HCT116 (cell line): Measurements from ENCODE around the gene GLTP. TPM values are rescaled to one million over a fixed set of nuclear protein-coding genes. Genes with fewer than 3 reads are reported as not detected.

Experiments used
- ATAC-seq: fragments of 200-7000 bp; cut with Tn5 transposase; 2 replicates; pipeline ENCODE4 v1.9.1; 2020; ENCODE audit warnings: mild to moderate bottlenecking, moderate library complexity
- BruUV-seq: library from RNA; stranded (reverse); fragments of 400-500 nt; replicated peaks from 2 replicates; lab custom pipeline; 2021; lab: Mats Ljungman, UMichigan
- CTCF ChIA-PET: fragments of 300-600 bp; sonication (Branson Sonifier 250); formaldehyde crosslinking; loops from one replicate; lab custom pipeline; 2021; ENCODE audit warnings: antibody characterized with exemption; lab: Charles Lee
- POLR2A ChIA-PET: fragments of 300-600, 350-600 bp; sonication (Branson Sonifier 250); formaldehyde crosslinking; loops from one replicate; lab custom pipeline; 2021; ENCODE audit warnings: antibody characterized with exemption; lab: Charles Lee
- RAD21 ChIA-PET, 2 experiments: fragments of 300-600 bp; sonication (Branson Sonifier 250); formaldehyde crosslinking; loops; one replicate each; lab custom pipeline; 2023; ENCODE audit warnings: low total read pairs in 2 of 2; ENCODE audit not compliant: uncharacterized antibody in 2 of 2, unreplicated experiment in 2 of 2, low non-redundant PET in 1 of 2; lab: Charles Lee
- DNase-seq: peaks from one replicate; pipeline ENCODE4 v3.0.0-alpha.2; 2010; ENCODE audit warnings: low read depth, low spot score
- H2AFZ ChIP-seq: fragments of 200-600 bp; shearing (Covaris generic), sonication (generic); 2 replicates; pipeline ENCODE4 v1.6.1; 2017; ENCODE audit warnings: low read depth, mixed run types, mixed read lengths, antibody characterized with exemption, low read length; ENCODE audit not compliant: poor library complexity, severe bottlenecking
- H3K27ac ChIP-seq: 2 replicates; pipeline ENCODE4 v1.5.1; 2012; ENCODE audit warnings: low read depth, low read length
- H3K27me3 ChIP-seq: fragments of 200-600 bp; sonication (generic); 2 replicates; pipeline ENCODE4 v1.6.1; 2016; ENCODE audit warnings: mixed run types, low read length, mixed read lengths; ENCODE audit not compliant: insufficient read depth
- H3K36me3 ChIP-seq, 2 experiments: fragments of 200-500 bp in 1 of 2; fragments of 200-600 bp in 1 of 2; sonication (Bioruptor generic) in 1 of 2; sonication (generic) in 1 of 2; 2 replicates each; pipeline versions ENCODE4 v1.5.1 to v1.6.1; 2014 to 2016; ENCODE audit warnings: low read length in 2 of 2, inconsistent platforms in 1 of 2, mixed read lengths in 1 of 2, mixed run types in 1 of 2; ENCODE audit not compliant: insufficient read depth in 2 of 2, control insufficient read depth in 1 of 2
- H3K4me1 ChIP-seq, 2 experiments: fragments of 200-600 bp in 1 of 2; sonication (generic) in 1 of 2; 2 replicates each; pipeline versions ENCODE4 v1.5.1 to v1.6.1; 2012 to 2017; ENCODE audit warnings: low read length in 2 of 2, inconsistent platforms in 1 of 2, mild to moderate bottlenecking in 1 of 2, mixed read lengths in 1 of 2, mixed run types in 1 of 2, moderate library complexity in 1 of 2; ENCODE audit not compliant: insufficient read depth in 2 of 2, control insufficient read depth in 1 of 2
- H3K4me2 ChIP-seq: fragments of 200-600 bp; sonication (generic); 2 replicates; pipeline ENCODE4 v1.6.1; 2017; ENCODE audit warnings: mixed run types, low read length, mixed read lengths
- H3K4me3 ChIP-seq, 2 experiments: fragments of 200-600 bp in 1 of 2; sonication (generic) in 1 of 2; replicated peaks in 1 of 2; 2 replicates each; pipeline ENCODE4 v1.5.1; 2011 to 2016; ENCODE audit warnings: low read length in 2 of 2, control low read depth in 1 of 2, low read depth in 1 of 2, mild to moderate bottlenecking in 1 of 2, mixed read lengths in 1 of 2, mixed run types in 1 of 2
- H3K79me2 ChIP-seq: fragments of 200-600 bp; sonication (generic); 2 replicates; pipeline ENCODE4 v1.6.1; 2017; ENCODE audit warnings: mild to moderate bottlenecking, mixed run types, low read length, moderate library complexity, mixed read lengths; ENCODE audit not compliant: insufficient read depth
- H3K9ac ChIP-seq: fragments of 200-600 bp; sonication (generic); 2 replicates; pipeline ENCODE4 v1.6.1; 2016; ENCODE audit warnings: low read length, mixed read lengths
- H3K9me2 ChIP-seq: fragments of 200-600 bp; sonication (generic), shearing (Covaris generic); 2 replicates; pipeline ENCODE4 v1.6.1; 2017; ENCODE audit warnings: mixed run types, mild to moderate bottlenecking, moderate library complexity; ENCODE audit not compliant: insufficient read depth
- H3K9me3 ChIP-seq, 2 experiments: fragments of 200-500 bp in 1 of 2; fragments of 200-600 bp in 1 of 2; sonication (Bioruptor generic) in 1 of 2; sonication (generic) in 1 of 2; 2 replicates each; pipeline ENCODE4 v1.6.1; 2014 to 2017; ENCODE audit warnings: low read length in 2 of 2, mixed read lengths in 2 of 2, inconsistent platforms in 1 of 2, low read depth in 1 of 2, mild to moderate bottlenecking in 1 of 2, mixed run types in 1 of 2, moderate library complexity in 1 of 2; ENCODE audit not compliant: control insufficient read depth in 1 of 2, insufficient read depth in 1 of 2
- H4K20me1 ChIP-seq: fragments of 200-600 bp; sonication (generic), shearing (Covaris generic); 2 replicates; pipeline ENCODE4 v1.6.1; 2017; ENCODE audit warnings: mixed run types, mild to moderate bottlenecking, moderate library complexity; ENCODE audit not compliant: insufficient read depth
- CEBPB ChIP-seq: IDR thresholded peaks from 2 replicates; pipeline ENCODE4 v1.6.1; 2012; ENCODE audit warnings: low read depth
- ELF1 ChIP-seq: IDR thresholded peaks from 2 replicates; pipeline ENCODE4 v1.6.1; 2012; ENCODE audit warnings: low read depth, borderline replicate concordance
- EZH2 ChIP-seq: fragments of 200-600 bp; sonication (generic); IDR thresholded peaks from 2 replicates; pipeline ENCODE4 v1.6.1; 2017; ENCODE audit warnings: antibody characterized with exemption, mixed run types
- EZH2phosphoT487 ChIP-seq: fragments of 200-600 bp; IDR thresholded peaks from 2 replicates; pipeline ENCODE4 v1.6.1; 2018; ENCODE audit warnings: antibody characterized with exemption, borderline replicate concordance
- FOSL1 ChIP-seq: IDR thresholded peaks from 2 replicates; pipeline ENCODE4 v1.6.1; 2012; ENCODE audit warnings: low read depth
- JUND ChIP-seq: IDR thresholded peaks from 2 replicates; pipeline ENCODE4 v1.6.1; 2012
- POLR2A ChIP-seq: IDR thresholded peaks from 2 replicates; pipeline ENCODE4 v1.7.0; 2011; ENCODE audit warnings: borderline replicate concordance; ENCODE audit not compliant: insufficient read depth, insufficient read length; ENCODE audit errors: extremely low read depth
- POLR2AphosphoS5 ChIP-seq: IDR thresholded peaks from 2 replicates; pipeline ENCODE4 v1.6.1; 2011; ENCODE audit warnings: mild to moderate bottlenecking, low read depth, low read length, moderate library complexity
- RAD21 ChIP-seq: IDR thresholded peaks from 2 replicates; pipeline ENCODE4 v1.6.1; 2012; ENCODE audit warnings: low read depth, mild to moderate bottlenecking
- REST ChIP-seq: IDR thresholded peaks from 2 replicates; pipeline ENCODE4 v1.6.1; 2012; ENCODE audit warnings: low read depth
- SIN3A ChIP-seq: IDR thresholded peaks from 2 replicates; pipeline ENCODE4 v1.6.1; 2012; ENCODE audit warnings: low read depth
- SP1 ChIP-seq: IDR thresholded peaks from 2 replicates; pipeline ENCODE4 v1.6.1; 2012; ENCODE audit warnings: low read depth
- SRF ChIP-seq: IDR thresholded peaks from 2 replicates; pipeline ENCODE4 v1.6.1; 2012; ENCODE audit warnings: low read depth
- YY1 ChIP-seq: IDR thresholded peaks from 2 replicates; pipeline ENCODE4 v1.6.1; 2011; ENCODE audit warnings: low read length, low read depth, moderate library complexity, mild to moderate bottlenecking; ENCODE audit not compliant: insufficient replicate concordance; ENCODE audit errors: extremely low read depth
- ZFX ChIP-seq: fragments of 450-650 bp; IDR thresholded peaks from 2 replicates; pipeline ENCODE4 v1.6.1; 2017
- ZNF274 ChIP-seq: fragments of 200-500 bp; sonication (Bioruptor generic); IDR thresholded peaks from 2 replicates; pipeline ENCODE4 v1.6.1; 2014; ENCODE audit warnings: mild to moderate bottlenecking, low read depth, low read length, inconsistent platforms
- intact Hi-C: fragments of 100-400 bp; cut with micrococcal nuclease; formaldehyde crosslinking; loops from 2 replicates; pipeline ENCODE4 v1.10.0; 2022
- total RNA-seq: library from RNA; stranded (reverse); gene quantifications from one replicate; pipeline ENCODE4 v1.2.1, GENCODE V29; 2021; ENCODE audit not compliant: unreplicated experiment
- TF ChIP-seq, protein P1 (sequence below), 3 experiments: fragments of 200-600 bp in 1 of 3; sonication (generic) in 1 of 3; IDR thresholded peaks in 2 of 3; conservative IDR thresholded peaks in 1 of 3; 2 replicates each; pipeline ENCODE4 v1.5.1; 2012 to 2017; ENCODE audit warnings: low read depth in 2 of 3, low read length in 2 of 3, antibody characterized with exemption in 1 of 3, borderline replicate concordance in 1 of 3, control low read depth in 1 of 3, mild to moderate bottlenecking in 1 of 3, mixed read lengths in 1 of 3, mixed run types in 1 of 3, moderate library complexity in 1 of 3; ENCODE audit not compliant: insufficient read depth in 1 of 3
- TF ChIP-seq, protein P2 (sequence below): IDR thresholded peaks from 2 replicates; pipeline ENCODE4 v1.6.1; 2011; ENCODE audit warnings: mild to moderate bottlenecking, low read length, moderate library complexity; ENCODE audit not compliant: insufficient replicate concordance; ENCODE audit errors: extremely low read depth

GLTP gene
- total RNA-seq, 1 experiment from 2014 or later, result 26.6 TPM

DNA sequence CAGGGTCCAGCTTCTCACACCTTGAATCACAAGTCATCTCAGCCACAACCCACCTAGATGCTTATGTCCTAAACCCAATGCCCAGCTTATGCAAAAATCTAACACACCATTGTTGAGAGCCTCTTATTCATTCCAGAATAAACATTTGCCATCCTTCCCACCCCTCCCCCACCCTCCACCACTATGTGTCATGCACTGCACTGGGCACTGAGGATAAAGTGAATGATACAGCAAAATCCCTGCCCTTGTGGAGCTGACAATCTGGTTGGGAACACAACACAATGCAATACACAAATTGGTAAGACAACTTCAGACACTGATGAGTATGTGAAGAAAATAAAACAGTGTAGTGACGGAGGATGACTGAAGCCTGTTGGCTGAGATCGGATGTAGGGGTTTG, 1.4 kb upstream of the GLTP start:
- H3K9me2 ChIP-seq, result no peaks in the 10 kb centered on the region
- no peak overlapping the region for H3K9ac ChIP-seq
- RAD21 ChIA-PET, result no interaction called here
- DNase-seq (no peak), ATAC-seq (no peak)
- TF ChIP-seq POLR2AphosphoS5 (no peak), ZFX (no peak), ELF1 (no peak), SRF (no peak), ZNF274 (no peak), YY1 (no peak), CEBPB (no peak), POLR2A (no peak), FOSL1 (no peak), EZH2phosphoT487 (no peak), SIN3A (no peak), REST (no peak), SP1 (no peak), JUND (no peak), EZH2 (no peak), RAD21 (no peak)
- TF ChIP-seq, protein P1, sequence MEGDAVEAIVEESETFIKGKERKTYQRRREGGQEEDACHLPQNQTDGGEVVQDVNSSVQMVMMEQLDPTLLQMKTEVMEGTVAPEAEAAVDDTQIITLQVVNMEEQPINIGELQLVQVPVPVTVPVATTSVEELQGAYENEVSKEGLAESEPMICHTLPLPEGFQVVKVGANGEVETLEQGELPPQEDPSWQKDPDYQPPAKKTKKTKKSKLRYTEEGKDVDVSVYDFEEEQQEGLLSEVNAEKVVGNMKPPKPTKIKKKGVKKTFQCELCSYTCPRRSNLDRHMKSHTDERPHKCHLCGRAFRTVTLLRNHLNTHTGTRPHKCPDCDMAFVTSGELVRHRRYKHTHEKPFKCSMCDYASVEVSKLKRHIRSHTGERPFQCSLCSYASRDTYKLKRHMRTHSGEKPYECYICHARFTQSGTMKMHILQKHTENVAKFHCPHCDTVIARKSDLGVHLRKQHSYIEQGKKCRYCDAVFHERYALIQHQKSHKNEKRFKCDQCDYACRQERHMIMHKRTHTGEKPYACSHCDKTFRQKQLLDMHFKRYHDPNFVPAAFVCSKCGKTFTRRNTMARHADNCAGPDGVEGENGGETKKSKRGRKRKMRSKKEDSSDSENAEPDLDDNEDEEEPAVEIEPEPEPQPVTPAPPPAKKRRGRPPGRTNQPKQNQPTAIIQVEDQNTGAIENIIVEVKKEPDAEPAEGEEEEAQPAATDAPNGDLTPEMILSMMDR (IDR thresholded peaks at IDR 0.05 in 2 of 3, conservative IDR thresholded peaks at IDR 0.05 in 1 of 3; ENCODE audit: borderline replicate concordance in 1 of 3, insufficient read depth in 1 of 3, low read depth in 2 of 3, low read length in 2 of 3), result no peak
- TF ChIP-seq, protein P2, sequence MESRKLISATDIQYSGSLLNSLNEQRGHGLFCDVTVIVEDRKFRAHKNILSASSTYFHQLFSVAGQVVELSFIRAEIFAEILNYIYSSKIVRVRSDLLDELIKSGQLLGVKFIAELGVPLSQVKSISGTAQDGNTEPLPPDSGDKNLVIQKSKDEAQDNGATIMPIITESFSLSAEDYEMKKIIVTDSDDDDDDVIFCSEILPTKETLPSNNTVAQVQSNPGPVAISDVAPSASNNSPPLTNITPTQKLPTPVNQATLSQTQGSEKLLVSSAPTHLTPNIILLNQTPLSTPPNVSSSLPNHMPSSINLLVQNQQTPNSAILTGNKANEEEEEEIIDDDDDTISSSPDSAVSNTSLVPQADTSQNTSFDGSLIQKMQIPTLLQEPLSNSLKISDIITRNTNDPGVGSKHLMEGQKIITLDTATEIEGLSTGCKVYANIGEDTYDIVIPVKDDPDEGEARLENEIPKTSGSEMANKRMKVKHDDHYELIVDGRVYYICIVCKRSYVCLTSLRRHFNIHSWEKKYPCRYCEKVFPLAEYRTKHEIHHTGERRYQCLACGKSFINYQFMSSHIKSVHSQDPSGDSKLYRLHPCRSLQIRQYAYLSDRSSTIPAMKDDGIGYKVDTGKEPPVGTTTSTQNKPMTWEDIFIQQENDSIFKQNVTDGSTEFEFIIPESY, result no peak
- H3K9me3 ChIP-seq, result no peaks in the 10 kb centered on the region
- no peak overlapping the region for H2AFZ ChIP-seq
- peaks cover 9 to 33% of the 10 kb centered on the region in 2 experiments for H3K4me1 ChIP-seq
- intact Hi-C loops, result loop anchor here (2.0 kb wide), 1 partner anchor 77 kb away; no protein-coding TSS in a partner anchor
- no peaks in the 10 kb centered on the region for H3K27me3 ChIP-seq
- no peak overlapping the region for H3K4me3 ChIP-seq
- peak overlapping the region; percentile 95; the same call in 1 of the 2 replicates for H3K4me2 ChIP-seq
- H4K20me1 ChIP-seq, result no peaks in the 10 kb centered on the region
- peaks cover 27% of the 10 kb centered on the region for H3K79me2 ChIP-seq
- no peaks in the 10 kb centered on the region for H3K36me3 ChIP-seq
- POLR2A ChIA-PET, result no interaction called here
- CTCF ChIA-PET, result interaction anchor here (0.6 kb wide), 1 partner anchor 160 kb away, joined by 3 read pairs; no protein-coding TSS in a partner anchor
- no TSS peak for BruUV-seq
- no peak overlapping the region for H3K27ac ChIP-seq
